Measurements from ENCODE around the gene MLLT3.
A peak's percentile ranks its signal among the peaks of the same experiment; 100 is the strongest.

The MLLT3 gene

GRCh38 chr9:20472342-20473045 lies 149.8 kb downstream of the MLLT3 start:
- no peak for FAIRE-seq

GRCh38 chr9:20466328-20467008 lies 155.8 kb downstream of the MLLT3 start:
- no peak for FAIRE-seq

- no peak for FAIRE-seq
Measured at GRCh38 chr9:20464242-20464641, 158.1 kb downstream of the MLLT3 start.

GRCh38 chr9:20463823-20464222 lies 158.5 kb downstream of the MLLT3 start:
- no peak for FAIRE-seq

GRCh38 chr9:20462410-20462809 lies 159.9 kb downstream of the MLLT3 start:
- no peak for FAIRE-seq

- FAIRE-seq = no peak
Measured at GRCh38 chr9:20447291-20447690, 175.0 kb downstream of the MLLT3 start.

GRCh38 chr9:20446248-20446647 lies 176.1 kb downstream of the MLLT3 start:
- no peak for FAIRE-seq

- no peak for FAIRE-seq
Measured at GRCh38 chr9:20442461-20443319, 179.6 kb downstream of the MLLT3 start.

GRCh38 chr9:20441711-20442423 lies 180.4 kb downstream of the MLLT3 start:
- FAIRE-seq = no peak

- FAIRE-seq = no peak
Measured at GRCh38 chr9:20441166-20441565, 181.1 kb downstream of the MLLT3 start.

- FAIRE-seq = no peak
Measured at GRCh38 chr9:20437476-20437875, 184.8 kb downstream of the MLLT3 start.

GRCh38 chr9:20436476-20437195 lies 185.7 kb downstream of the MLLT3 start:
- no peak for FAIRE-seq

GRCh38 chr9:20428976-20429375 lies 193.3 kb downstream of the MLLT3 start:
- no peak for FAIRE-seq

GRCh38 chr9:20427359-20427758 lies 194.9 kb downstream of the MLLT3 start:
- FAIRE-seq = peak; percentile 17

- FAIRE-seq = no peak
Measured at GRCh38 chr9:20426019-20426418, 196.3 kb downstream of the MLLT3 start.

GRCh38 chr9:20419533-20419932 lies 202.8 kb downstream of the MLLT3 start:
- no peak for FAIRE-seq

GRCh38 chr9:20418485-20418884 lies 203.8 kb downstream of the MLLT3 start:
- no peak for FAIRE-seq

GRCh38 chr9:20417373-20418080 lies 204.8 kb downstream of the MLLT3 start:
- no peak for FAIRE-seq

GRCh38 chr9:20414150-20414549 lies 208.1 kb downstream of the MLLT3 start:
- FAIRE-seq = no peak

GRCh38 chr9:20409321-20410092 lies 212.8 kb downstream of the MLLT3 start:
- no peak for FAIRE-seq

- FAIRE-seq = no peak
Measured at GRCh38 chr9:20408513-20408912, 213.8 kb downstream of the MLLT3 start.
